T-helper 9 cell (primary cell): Measurements from ENCODE around the gene KLHDC9.
A peak's percentile ranks its signal among the peaks of the same experiment; 100 is the strongest.
"Not testable (repeated sequence)": the region's sequence is repeated elsewhere in the genome, so short reads cannot be mapped to it uniquely, and the experiment has no call there.

Experiments used
- DNase-seq: peaks from one replicate; pipeline ENCODE4 v3.0.0-alpha.2; 2020
- total RNA-seq, 2 donors: gene quantifications; one replicate each; lab custom pipeline; 2026; lab: John Stamatoyannopoulos, UW

The KLHDC9 gene, protein sequence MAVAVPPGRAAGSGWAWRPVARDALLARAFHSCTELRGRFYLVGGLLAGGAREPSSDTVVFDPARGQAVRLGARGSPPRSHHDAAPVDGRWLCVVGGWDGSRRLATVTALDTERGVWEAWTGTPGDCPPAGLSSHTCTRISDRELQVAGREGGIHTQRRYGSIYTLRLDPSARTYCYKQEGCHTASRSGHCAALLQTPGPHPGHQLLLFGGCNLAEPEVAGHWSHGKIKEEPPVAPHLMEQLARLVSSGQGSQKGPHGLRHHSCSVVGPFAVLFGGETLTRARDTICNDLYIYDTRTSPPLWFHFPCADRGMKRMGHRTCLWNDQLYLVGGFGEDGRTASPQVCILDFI
- total RNA-seq: 0.42 to 0.48 reads per million in 2 donors

DNA sequence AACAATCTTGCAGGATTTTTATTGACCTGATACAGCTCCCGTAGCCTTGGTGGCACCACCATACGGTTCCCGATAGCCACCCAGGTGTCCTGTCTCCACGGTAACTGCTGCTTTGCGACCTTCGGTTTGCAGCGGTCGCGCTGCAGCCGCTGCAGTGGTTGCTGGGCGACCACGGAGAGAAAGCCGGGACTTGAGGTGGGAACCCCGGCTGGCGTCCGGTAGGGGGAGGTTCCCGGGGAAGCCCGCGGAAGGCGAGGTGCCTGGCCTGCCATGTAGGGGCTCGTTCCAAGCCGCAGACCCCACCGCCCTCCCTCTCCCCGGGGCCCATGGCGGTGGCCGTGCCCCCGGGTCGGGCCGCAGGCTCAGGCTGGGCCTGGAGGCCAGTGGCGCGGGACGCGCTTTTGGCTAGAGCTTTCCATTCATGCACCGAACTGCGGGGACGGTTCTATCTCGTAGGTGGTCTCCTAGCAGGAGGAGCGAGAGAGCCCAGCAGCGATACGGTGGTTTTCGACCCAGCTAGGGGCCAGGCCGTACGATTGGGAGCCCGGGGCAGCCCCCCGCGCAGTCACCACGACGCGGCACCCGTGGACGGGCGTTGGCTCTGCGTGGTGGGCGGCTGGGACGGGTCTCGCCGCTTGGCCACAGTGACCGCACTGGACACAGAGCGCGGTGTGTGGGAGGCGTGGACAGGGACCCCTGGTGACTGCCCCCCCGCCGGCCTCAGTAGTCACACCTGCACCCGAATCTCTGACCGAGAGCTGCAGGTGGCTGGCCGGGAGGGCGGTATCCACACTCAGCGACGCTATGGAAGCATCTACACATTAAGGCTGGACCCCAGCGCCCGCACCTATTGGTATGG lies at the start of gene KLHDC9:
TSS of gene KLHDC9 (plus strand) at position 152 of the 859 bp plus-strand sequence. CDS start at position 327, 175 bp downstream.
- peak; percentile 51 for DNase-seq

DNA sequence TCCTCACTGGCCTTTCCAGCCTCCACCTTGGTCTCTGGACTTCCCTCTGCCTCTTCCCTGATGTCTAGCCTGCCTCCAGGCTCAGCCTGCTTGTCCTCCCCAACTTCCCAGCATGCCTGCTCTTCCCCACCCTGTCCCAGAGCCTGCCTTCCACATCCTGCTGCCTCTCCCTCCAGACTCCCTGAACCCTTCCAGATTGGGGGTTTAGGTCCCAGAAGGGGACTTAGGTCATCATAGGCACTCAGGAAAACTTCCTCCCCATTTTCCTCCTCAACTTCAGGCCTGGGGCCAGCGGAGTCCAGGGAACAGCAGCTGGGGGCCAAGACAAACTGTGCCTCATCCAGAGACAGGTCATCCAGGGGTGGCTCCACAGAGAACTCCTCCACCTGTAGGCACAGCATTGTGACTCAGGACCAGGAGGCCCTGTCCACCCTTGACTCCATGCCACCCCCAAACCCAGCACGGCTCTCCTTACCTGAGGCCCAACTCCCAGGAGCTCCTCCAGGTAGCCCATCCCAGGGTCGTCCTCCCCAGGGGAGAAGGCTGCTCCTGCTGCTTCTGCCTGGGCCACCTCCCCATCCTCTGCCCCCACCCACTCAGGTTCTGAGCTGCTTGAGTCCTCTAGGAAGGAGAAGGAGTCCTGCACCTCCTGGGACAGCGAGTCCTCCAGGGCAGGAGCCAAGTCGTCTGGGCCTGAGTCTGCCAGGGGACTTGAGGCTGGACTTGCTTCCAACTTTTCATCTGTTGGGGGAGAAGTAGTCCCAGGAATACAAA lies 49.0 kb upstream of the KLHDC9 start:
- no peak for DNase-seq

DNA sequence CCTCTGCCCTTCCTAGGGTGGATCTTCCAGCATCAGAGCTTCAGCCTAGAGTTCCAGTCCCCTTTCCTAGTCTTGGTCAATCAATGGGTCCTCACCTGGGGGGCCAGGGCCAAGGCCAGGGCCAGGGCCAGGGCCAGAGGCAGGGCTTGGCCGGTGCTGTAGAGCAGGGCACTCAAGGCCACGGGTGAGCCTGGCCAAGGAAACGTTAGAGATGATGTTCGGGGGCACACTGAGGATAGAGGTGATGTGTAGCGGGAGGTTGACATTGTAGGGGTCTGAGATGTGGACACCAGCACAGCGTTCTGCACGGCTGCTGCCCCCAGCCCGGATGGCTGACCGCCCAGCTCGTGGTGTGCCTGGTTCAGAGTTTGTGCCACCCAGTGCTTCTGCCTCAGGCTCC lies 46.9 kb upstream of the KLHDC9 start:
- DNase-seq: no peak

DNA sequence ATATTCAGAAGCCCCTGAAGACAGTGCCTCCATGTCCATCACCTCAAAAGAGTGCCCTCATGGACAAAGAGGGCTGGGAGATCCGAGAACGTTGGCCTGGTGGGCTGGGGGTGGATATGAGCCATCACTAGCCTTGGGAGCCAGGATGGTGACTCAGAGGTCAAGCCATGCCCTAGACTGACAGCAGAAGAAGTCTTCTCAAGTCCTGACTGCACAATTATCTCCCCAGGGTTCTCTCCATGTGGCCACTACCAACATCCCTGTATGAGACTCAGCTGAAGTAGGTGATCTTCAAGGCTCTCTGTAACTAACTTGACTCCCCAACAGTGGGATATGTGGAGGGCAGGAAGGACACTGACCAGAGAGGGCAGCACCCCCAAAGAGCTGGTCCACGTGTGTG lies 45.3 kb upstream of the KLHDC9 start:
- DNase-seq: no peak

DNA sequence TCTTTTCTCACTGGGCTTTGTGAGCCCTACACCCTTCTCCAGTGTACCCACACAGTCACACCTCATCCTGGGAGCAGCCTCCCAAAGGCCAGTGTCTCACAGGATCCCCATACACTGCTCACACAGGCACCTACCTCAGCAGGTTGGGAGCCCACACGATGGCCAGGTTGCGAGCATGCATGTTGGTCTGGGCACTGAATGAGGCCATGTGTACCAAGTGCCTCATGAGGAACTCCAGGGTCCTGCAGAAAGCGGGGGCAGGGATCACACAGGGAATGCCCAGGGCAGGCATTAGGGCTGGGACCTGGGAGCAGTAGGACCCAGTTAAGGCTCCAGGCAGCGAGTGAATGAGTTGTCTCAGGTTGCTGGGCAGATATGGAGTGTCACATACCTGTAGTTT lies 43.9 kb upstream of the KLHDC9 start:
- no peak for DNase-seq

DNA sequence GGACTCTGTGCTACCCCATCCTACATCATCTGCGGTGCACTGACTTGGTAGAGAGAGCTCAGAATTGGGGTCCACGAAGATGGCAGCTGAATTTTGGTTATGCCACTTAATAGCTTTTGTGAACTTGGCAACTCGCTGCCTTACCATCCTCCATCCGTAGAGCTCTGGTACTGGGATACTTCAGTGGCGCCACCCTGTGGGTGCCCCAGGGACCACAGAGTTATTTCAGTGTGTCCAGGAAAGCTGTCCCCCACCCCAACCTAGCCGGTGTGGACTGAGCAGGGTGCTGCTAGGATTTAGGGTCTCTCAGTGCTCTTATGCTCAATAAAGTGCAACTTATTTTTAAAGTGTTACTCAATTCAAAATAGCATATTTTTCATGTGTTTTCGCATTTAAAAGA lies 43.4 kb upstream of the KLHDC9 start:
- no peak for DNase-seq

DNA sequence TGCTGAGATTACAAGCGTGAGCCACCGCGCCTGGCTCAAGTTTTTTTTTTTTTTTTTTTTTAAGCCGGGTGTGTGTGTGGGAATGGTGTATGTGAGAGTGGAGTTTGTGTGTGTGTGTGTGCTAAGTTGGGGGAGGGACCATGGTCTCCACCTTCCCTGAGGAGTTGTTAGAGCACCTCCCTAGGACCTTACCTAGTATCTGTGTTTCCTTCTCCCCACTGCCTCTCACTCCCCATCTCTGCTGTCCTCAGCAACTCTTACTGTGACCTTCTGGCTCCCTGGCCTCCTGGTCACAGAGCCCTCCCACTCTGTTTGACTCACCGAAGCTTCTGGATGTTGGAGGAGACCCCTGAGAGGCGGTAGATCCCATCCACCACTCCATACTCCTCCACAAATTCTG lies 38.9 kb upstream of the KLHDC9 start:
- DNase-seq: no peak

DNA sequence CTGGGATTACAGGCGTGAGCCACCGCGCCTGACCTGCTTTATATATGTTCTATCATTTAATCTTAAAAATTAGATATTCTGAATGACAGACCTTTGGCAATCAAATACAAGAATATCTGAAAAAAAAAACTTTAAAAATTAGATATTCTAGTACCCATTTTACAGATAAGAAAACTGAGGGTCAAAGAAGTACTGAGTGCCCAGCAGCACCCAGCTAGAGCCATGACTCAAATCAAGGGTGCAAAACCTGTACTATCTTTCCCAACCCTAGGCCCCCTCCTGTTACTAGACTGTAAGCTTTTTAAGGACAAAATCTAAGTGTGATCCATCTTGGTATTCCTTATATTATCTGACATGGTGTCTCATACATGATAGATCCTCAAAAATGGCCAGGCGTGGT lies 36.7 kb upstream of the KLHDC9 start:
- no peak for DNase-seq

DNA sequence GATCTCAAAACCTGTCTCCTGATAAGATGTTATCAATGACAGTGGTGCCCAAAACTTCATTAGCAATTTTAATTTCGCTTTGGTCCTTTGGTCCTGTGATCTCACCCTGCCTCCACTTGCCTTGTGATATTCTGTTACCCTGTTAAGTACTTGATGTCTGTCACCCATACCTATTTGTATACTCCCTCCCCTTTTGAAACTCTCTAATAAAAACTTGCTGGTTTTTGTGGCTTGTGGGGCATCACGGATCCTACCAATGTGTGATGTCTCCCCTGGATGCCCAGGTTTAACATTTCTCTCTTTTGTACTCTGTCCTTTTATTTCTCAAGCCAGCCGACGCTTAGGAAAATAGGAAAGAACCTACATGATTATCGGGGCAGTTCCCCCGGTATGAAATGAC lies 34.2 kb upstream of the KLHDC9 start:
- DNase-seq: not testable (repeated sequence)

DNA sequence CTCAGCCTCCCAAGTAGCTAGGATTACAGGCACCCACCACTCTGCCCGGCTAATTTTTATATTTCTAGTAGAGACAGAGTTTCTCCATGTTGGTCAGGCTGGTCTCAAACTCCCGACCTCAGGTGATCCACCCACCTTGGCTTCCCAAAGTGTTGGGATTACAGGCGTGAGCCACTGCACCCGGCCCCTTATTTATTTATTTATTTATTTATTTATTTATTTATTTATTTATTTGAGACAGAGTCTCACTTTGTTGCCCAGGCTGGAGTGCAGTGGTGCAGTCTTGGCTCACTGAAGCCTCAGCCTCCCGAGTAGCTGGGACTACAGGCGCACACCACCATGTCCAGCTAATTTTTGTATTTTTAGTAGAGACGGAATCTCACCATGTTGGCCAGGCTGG lies 32.5 kb upstream of the KLHDC9 start:
- not testable (repeated sequence) for DNase-seq

DNA sequence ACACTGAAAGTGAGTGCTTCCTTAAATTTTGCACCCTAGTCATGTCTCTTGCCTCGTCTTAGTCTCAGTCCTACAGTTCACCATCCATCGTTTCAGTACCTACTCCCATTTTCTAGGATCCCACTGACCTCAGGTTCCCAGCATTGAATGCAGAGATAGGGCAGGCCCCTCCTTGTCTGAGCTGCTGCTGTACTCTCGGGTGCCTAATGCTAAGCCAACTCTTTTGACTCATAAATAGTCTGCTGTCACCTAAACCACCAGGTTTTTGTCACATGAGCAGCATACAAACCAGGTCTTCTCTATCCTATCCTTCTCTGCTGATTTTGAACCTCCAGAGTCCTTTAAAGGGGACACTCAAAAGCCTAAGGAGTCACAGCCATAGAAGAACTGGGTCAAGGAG lies 31.5 kb upstream of the KLHDC9 start:
- DNase-seq: no peak

DNA sequence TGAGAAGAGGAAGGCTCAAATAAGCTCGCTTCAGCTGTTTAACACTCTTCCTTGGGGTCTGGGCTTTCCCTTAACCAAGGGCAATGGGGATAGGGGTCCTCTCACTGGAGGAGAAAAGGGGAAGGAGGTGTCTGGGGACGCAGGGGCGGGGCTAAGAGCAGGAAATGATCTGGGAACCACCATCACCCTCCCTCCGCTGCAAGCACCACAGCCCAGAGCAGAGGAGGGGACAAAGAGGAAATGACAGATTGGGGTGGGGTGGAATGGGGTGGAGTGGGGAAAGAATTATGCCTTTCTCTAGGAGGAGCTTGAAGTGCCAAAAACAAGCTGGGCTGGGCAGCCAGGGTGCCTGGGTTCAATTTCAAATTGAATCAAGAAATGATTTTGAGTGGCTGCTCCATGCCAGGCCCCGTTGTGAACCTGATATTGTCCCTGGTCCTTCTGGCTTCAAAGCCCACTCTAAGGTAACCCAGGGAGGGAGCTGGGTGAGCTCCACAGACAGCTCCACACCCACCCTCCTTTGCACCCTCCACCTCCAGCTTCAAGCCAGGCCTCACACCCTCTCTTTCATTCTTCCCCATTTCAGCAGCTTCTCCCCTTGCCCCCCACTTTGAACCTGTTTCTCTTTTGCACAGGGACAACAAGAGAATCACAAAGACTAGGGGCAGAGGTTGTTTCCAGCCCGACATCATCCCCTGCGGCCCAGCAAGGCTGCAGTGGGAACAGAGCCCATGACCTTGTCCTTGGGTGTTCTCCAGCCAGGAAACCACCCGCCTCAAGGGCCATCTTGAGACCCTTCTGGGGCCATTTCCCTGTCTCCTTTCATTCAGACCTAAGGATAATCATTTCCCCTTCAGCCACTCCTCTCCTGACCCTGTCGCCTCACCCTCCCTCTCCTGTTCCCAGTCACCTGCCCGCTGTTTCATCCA lies 29.6 kb upstream of the KLHDC9 start:
- DNase-seq: peak; percentile 73

DNA sequence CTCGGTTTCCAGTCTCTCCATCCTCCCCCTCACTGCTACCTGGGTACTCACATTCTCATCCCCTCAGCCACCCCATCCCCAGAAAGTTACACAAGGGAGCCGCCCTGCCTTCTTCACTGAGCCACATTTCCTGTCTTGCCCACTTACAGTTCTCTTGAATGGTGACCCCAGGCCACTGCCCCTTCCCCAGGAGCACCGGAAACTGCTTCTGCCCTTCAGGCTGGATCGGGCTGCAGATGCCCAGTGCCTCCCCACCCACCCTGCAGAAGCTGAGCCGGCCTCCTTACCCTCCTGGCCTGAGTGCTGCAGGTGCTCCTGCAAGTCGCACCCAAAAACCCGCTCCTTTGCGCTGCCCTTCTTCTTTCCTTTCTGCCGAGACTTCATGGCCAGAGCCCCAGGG lies 28.9 kb upstream of the KLHDC9 start:
- DNase-seq: no peak

DNA sequence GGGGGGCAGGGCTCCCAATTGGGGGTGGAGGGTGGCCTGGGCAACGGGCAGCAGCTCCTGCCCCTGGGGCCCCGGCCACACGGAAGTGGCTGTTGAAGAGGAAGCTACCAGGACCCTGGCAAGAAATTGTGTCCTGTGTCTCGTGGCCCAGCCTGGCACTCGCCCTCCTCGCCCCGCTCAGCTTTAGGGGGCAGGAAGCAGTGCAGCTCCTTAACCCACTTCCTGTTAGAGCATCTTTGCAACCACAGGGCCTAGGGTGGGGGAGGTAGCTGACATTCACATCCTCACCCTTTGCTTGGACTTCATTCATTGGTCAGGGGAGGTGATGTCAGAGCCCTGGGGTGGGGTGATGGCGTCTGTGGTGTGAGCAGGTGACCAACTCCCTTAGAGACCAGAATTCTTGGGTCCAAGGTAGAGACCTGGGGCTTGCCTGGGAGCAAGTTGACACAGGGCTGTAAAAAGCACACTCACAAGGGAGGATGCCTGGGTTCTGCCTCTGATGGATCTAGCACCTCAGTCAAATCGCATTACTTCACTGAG lies 28.4 kb upstream of the KLHDC9 start, which contains the start of gene ARHGAP30:
TSS of gene ARHGAP30 (minus strand) at position 161 of the 540 bp plus-strand sequence. CDS start 267 bp downstream, outside the sequence.
- peak; percentile 64 for DNase-seq

DNA sequence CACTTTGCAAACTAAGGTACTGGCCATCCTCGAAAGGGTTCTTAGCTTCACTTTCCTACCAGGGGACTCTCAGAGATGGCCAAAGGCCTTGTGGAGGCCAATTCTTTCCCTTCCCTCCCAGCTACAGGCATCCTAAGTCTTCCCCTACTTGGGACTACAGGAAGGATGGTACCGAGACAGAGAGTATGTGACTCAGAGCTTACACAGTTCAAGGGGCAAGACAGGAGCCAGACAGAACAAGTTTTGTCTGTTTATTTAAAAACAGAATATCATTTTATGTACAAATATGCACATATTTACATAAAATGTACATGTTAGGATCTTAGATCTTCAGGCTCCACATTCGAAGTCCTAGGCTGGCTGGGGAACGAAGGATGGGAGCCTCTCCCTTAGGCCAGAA lies 27.4 kb upstream of the KLHDC9 start:
- no peak for DNase-seq

DNA sequence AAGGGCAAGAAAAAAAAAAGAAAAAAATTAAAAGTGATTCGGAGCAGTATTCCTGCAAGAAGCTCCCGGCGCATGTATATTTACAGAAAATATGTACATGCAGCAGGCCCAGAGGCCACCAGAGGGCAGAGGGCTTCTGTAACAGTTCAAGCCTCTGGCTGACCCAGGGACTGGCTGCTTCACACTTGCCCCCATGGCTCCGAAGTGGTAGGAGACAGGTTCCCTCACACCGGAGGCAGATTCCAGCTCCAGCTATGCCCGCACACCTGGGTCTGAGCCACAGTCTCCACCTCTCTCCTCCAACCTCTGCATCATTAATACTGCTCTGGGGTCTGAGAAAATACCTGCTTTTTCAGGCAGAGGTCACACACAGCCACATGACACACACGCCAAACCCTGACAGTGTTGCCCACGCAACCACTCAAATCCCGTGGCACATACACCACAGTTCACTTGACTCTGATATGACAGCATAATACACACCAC lies 26.2 kb upstream of the KLHDC9 start:
- peak; percentile 31 for DNase-seq

DNA sequence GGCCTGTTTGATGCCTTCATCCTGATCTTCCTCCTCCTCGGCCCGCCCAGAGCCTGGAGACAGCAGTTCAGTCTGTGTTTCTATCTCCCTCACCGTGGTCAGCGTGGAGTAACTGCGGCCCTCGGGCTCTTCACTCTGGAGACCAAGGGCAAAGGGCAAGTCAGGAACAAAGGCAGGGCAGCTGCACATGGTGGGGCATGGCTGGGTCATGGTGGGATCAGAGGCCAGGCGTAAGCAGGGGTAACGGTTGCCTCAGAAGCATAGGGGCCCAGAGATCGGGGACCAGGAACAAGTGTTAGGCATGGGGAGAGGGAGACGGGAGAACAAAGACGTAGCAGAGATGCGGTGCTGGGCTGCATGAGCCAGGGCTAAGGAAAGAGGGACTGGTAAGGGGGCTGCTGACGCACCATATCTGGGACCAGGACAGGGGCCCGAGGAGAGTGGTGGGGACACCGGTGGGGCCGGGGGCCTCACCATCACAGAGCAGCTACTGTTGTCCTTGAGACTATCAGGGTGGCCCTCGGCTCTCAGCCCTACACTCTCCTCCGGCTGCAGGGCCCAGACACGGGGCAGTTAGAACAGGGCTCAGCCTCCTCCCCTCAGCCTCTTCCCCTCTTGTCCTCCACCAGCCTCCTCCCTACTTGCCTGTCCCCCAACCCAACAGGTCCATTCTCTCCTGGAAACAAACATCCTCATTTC lies 25.3 kb upstream of the KLHDC9 start:
- no peak for DNase-seq

DNA sequence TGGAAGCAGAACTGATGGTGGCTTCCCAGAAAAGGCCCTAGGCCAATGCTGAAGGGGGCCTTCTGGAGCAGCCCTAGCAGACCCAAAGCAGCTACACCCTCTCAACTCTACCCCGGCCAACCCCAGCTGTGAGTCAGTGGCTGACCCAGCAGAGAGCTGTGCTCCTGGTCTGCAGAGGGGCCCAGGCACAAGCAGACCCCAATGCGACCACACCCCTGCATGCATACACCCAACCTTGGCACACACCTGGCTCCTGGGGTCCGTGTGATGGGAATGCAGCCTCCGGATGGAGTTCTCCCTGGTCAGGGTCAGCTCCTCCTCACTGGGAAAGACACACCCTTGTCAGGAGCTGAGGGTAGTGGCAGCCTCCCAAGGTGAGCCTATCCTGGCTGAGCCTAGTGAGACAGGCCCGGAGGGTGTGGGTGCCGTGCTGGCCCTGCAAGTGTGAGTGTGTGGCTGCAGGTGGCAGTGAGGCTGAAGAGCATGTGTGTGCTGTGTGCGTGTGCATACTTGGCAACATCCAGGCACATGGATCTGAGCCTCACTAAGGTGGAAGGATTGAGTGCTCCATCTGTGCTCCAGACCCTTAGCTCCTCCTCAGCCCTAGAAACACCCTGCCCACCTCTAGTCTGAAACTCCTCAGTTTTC lies 24.6 kb upstream of the KLHDC9 start:
- no peak for DNase-seq

DNA sequence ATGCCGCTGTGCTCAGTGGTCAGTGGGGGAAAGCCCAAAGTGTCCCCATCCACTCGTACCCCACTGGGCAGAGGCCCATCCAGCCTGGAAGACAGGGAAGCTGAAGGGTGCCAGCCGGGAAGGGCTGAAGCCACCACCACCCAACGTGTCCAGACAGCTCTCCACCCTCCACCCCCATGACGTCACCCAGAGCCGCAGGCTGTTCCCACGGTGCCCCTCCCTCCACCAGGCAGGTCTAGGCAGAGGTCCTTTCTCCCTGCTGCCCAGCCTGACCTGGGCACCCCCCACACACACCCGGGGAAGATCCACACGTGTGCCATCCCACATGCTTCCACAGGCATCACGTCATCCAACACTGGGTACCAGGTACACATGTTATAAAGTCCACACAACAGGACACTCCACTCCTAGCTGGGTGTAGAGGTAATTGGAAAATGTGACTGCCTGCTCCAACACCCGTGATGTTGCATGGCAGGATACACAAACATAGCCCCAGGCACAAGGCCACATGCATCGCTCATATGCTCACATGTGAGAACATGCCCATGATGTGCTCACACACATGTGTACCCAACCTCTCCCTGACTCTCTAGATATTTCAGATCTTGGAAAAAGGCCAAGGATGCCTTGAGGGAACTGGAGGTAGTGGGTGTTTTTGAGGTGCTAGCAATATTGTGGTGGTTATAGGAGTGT lies 23.3 kb upstream of the KLHDC9 start:
- no peak for DNase-seq

DNA sequence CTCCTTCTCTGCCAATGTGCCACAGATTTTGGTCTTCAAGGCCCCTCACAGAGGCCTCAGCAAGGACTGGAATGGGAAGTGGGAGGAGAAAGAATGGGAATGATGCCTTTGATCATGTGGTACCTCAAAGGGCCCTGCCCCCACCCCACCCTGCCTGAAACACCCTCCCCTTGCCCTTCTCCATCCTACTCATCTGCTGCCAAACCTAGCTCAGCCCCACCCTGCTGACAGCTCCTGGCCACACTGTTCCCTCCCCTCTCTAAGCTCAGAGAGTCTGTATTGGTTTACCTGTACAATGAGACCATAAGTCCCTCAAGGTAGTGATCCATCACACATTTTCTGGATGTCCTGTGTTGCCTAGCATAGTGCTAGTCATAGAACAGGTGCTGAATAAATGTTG lies 21.8 kb upstream of the KLHDC9 start:
- no peak for DNase-seq
